Measurements from ENCODE around the gene FBLN7. TPM values are rescaled to one million over a fixed set of nuclear protein-coding genes. Genes with fewer than 3 reads are reported as not detected.

The FBLN7 gene
- polyA plus RNA-seq, 1 experiment: 3.7 TPM

- ChIA-PET POLR2A (no interaction called here), CTCF (interaction anchor here (1.3 kb wide), 1 partner anchor 11 kb away, joined by 4 read pairs; no protein-coding TSS in a partner anchor)
- H3K36me3 ChIP-seq (ENCODE audit: control insufficient read depth, insufficient read depth, low read length): no peaks in the 10 kb centered on the region; the same call in 1 of the 2 replicates
- no peak for TF ChIP-seq CTCF (IDR thresholded peaks at IDR 0.05; ENCODE audit: insufficient read depth, low read depth, low read length)
- no peak for DNase-seq (ENCODE audit: low read depth)
- H3K27me3 ChIP-seq (ENCODE audit: control insufficient read depth, insufficient read depth, low read length): no peaks in the 10 kb centered on the region
- H3K4me3 ChIP-seq (ENCODE audit: low read depth, low read length): no peak overlapping the region
These were observed 27.1 kb downstream of the FBLN7 start for GRCh38 chr2:112165296-112165695.

GRCh38 chr2:112166806-112167499 lies 28.8 kb downstream of the FBLN7 start:
- Histone ChIP-seq H3K36me3 (ENCODE audit: control insufficient read depth, insufficient read depth, low read length) (no peaks in the 10 kb centered on the region), H3K27me3 (ENCODE audit: control insufficient read depth, insufficient read depth, low read length) (no peaks in the 10 kb centered on the region), H3K4me3 (ENCODE audit: low read depth, low read length) (no peak overlapping the region)
- ChIA-PET CTCF (no interaction called here), POLR2A (no interaction called here)
- no peak for DNase-seq (ENCODE audit: low read depth)
- no peak for TF ChIP-seq CTCF (IDR thresholded peaks at IDR 0.05; ENCODE audit: insufficient read depth, low read depth, low read length)

- Histone ChIP-seq H3K4me3 (ENCODE audit: low read depth, low read length) (no peak overlapping the region), H3K27me3 (ENCODE audit: control insufficient read depth, insufficient read depth, low read length) (no peaks in the 10 kb centered on the region), H3K36me3 (ENCODE audit: control insufficient read depth, insufficient read depth, low read length) (no peaks in the 10 kb centered on the region)
- ChIA-PET POLR2A (no interaction called here), CTCF (no interaction called here)
- no peak for DNase-seq (ENCODE audit: low read depth)
- TF ChIP-seq CTCF (IDR thresholded peaks at IDR 0.05; ENCODE audit: insufficient read depth, low read depth, low read length): no peak
These were observed 30.4 kb downstream of the FBLN7 start for GRCh38 chr2:112168422-112169124.

GRCh38 chr2:112170495-112170894 lies 32.3 kb downstream of the FBLN7 start:
- POLR2A ChIA-PET: no interaction called here

More at GRCh38 chr2:112170495-112170894, 32.3 kb downstream of the FBLN7 start:
- H3K4me3 ChIP-seq (ENCODE audit: low read depth, low read length): no peak overlapping the region
- no peak for TF ChIP-seq CTCF (IDR thresholded peaks at IDR 0.05; ENCODE audit: insufficient read depth, low read depth, low read length)
- DNase-seq (ENCODE audit: low read depth): no peak
- CTCF ChIA-PET: no interaction called here
- H3K27me3 ChIP-seq (ENCODE audit: control insufficient read depth, insufficient read depth, low read length): no peaks in the 10 kb centered on the region
- H3K36me3 ChIP-seq (ENCODE audit: control insufficient read depth, insufficient read depth, low read length): no peaks in the 10 kb centered on the region
